Mucosa of stomach (tissue), 1 donor: Measurements from ENCODE around the gene PDIA2.

Experiments
- H3K27me3 ChIP-seq: one replicate; pipeline ENCODE4 v1.7.0; 2013; ENCODE audit warnings: mild to moderate bottlenecking, low read length; ENCODE audit not compliant: control insufficient read depth, insufficient read depth
- H3K36me3 ChIP-seq: one replicate; pipeline ENCODE4 v1.7.0; 2013; ENCODE audit warnings: low read length; ENCODE audit not compliant: control insufficient read depth, insufficient read depth
- H3K4me1 ChIP-seq: one replicate; pipeline ENCODE4 v1.7.0; 2013; ENCODE audit warnings: mild to moderate bottlenecking, low read length; ENCODE audit not compliant: control insufficient read depth, insufficient read depth
- H3K4me3 ChIP-seq: one replicate; pipeline ENCODE4 v1.7.0; 2013; ENCODE audit warnings: low read length
- H3K9ac ChIP-seq: one replicate; pipeline ENCODE4 v1.7.0; 2013; ENCODE audit warnings: mild to moderate bottlenecking, low read length, moderate library complexity
- H3K9me3 ChIP-seq: one replicate; pipeline ENCODE4 v1.7.0; 2013; ENCODE audit warnings: mild to moderate bottlenecking, low read length, moderate library complexity; ENCODE audit not compliant: control insufficient read depth
- donor health status: Pancreatic carcinoma.

PDIA2 gene

DNA sequence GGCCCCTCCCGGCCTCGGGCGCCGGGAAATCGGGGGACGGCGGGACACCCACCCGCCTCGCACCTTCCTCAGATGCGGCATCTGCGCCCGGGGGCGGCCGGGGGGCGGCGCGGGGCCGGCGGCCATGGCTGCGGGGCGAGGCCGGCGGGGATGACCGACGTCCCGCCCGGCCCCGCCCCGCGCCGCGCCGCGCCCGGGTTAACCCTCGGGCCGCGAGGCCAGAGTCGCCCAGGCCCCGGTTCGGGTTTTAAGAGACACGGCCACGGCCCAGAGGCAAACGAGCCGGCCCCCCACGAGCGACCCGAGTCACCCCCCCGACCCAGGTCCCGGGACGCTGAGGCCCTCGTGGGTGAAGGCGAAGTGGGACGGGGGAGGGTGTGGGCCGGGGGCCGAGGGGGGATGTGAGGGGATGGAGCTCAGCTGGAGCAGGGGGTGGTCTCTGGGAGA, 7.2 kb upstream of the PDIA2 start, which contains the start of gene RGS11:
Gene RGS11 (minus strand): TSS at position 159 of the 447 bp plus-strand sequence. CDS start 33 bp downstream, at position 126.
- H3K27me3 ChIP-seq = peaks cover 32% of the 10 kb centered on the region
- no peak within 1 kb of the TSS for H3K4me3 ChIP-seq
- H3K9me3 ChIP-seq = no peaks in the 10 kb centered on the region
- H3K36me3 ChIP-seq = no peaks in the 10 kb centered on the region
- no peak within 1 kb of the TSS for H3K9ac ChIP-seq
- H3K4me1 ChIP-seq = peaks cover 15% of the 10 kb centered on the region

DNA sequence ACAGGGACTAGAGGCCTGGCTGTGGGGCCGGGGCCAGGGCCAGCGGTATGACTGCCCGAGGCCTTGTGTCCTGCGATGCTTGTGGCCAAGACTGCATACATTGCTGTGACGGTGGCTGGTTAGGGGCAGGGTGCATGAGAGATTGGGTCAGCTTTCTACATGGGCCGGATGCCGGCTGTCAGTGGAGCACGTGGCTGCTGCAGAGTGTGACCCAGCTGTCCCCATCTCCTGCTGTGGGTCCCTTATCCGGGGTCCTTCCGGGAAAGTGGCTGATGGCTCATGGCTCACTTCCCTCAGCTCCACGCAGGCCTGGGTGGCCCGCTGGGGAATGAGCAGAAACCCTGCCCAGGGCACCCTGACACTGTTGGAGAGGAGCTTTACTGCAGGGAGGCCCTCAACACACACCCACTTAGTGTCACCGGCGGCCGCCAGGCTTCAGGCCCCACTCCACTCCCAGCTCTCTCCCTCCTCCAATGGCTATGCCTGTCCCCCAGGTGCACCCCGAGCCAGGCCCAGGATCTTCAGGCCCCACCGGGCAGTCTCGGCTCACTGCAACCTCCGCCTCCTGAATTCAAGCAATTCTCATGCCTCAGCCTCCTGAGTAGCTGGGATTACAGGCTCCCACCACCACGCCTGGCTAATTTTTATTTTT, 6.4 kb upstream of the PDIA2 start:
- H3K4me3 ChIP-seq = no peak overlapping the region
- peaks cover 37% of the 10 kb centered on the region for H3K27me3 ChIP-seq
- H3K9me3 ChIP-seq = no peaks in the 10 kb centered on the region
- H3K9ac ChIP-seq = no peak overlapping the region
- H3K36me3 ChIP-seq = no peaks in the 10 kb centered on the region
- peaks cover 18% of the 10 kb centered on the region for H3K4me1 ChIP-seq

DNA sequence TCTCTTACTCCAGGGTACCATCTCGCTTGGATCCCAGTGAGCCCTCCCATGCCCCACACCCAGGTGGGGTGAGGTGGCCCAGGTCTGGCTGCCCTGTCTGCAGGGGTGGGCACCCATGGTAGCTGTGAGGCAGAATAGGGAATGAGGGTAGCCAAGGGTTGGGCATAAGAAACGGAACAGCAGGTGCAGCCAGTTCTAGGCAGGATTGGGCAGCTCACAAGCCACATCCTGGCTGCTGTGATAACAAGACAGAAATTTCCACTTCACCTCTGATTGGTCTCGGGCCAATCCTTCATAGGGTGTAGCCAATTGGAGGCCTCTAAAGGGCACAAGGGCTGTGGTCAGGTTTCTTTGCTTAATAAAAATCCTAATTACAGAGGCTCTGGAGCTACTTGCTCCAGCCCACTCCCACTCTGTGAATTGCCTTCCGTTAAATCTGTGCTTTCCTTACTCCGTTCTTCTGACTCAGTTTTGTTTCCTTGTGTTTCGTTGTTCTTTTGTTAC, 4.0 kb upstream of the PDIA2 start:
- Histone ChIP-seq H3K36me3 (no peaks in the 10 kb centered on the region), H3K4me3 (no peak overlapping the region), H3K9me3 (no peaks in the 10 kb centered on the region), H3K27me3 (peaks cover 38% of the 10 kb centered on the region), H3K4me1 (peaks cover 26% of the 10 kb centered on the region), H3K9ac (no peak overlapping the region)

DNA sequence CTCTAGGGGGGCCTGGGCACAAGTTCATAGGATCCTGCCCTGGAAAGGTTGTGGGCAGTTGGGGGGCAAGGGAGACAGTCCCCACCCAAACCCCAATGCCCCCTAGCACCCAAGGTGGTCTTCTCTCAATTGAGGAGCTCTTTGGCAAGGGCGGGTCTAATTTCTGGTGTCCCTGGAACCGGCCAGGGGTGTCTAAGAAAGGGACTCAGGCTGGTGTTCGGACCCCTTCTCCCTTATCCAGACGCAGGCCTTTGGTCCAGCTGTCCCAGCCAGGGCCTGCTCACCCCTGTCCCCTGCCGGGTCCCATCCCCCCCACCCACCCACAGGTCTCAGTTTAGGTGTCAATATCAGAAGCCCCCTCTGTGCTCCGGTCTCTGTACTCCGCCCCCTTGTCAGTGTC, 3.4 kb upstream of the PDIA2 start:
- H3K9ac ChIP-seq = no peak overlapping the region
- no peaks in the 10 kb centered on the region for H3K9me3 ChIP-seq
- H3K4me1 ChIP-seq = peaks cover 21% of the 10 kb centered on the region
- no peak overlapping the region for H3K4me3 ChIP-seq
- H3K27me3 ChIP-seq = peaks cover 32% of the 10 kb centered on the region
- no peaks in the 10 kb centered on the region for H3K36me3 ChIP-seq

DNA sequence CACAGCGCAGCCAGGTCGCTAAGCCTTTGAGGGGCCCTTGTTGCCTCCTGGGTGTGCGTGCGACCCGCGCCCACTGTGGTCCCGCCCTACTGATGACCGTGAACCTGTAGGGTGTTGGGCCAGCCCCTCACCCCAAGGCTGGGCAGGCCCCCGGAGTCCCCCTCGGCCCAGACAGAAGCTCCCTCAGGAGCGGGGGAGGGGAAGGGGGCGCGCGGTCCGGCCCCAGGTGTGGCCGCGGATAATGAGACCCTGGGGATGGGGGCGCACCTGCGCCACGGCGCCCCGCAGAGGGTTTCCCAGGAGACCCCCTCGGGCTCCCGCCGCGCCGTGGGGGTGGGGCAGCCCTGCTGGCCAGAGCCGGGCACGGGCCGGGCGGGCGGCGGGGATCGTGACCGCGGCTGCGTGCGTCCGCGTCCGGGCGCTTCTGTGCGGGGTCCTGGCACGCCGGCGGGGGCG, 2.9 kb upstream of the PDIA2 start:
- peaks cover 17% of the 10 kb centered on the region for H3K4me1 ChIP-seq
- H3K4me3 ChIP-seq = no peak overlapping the region

DNA sequence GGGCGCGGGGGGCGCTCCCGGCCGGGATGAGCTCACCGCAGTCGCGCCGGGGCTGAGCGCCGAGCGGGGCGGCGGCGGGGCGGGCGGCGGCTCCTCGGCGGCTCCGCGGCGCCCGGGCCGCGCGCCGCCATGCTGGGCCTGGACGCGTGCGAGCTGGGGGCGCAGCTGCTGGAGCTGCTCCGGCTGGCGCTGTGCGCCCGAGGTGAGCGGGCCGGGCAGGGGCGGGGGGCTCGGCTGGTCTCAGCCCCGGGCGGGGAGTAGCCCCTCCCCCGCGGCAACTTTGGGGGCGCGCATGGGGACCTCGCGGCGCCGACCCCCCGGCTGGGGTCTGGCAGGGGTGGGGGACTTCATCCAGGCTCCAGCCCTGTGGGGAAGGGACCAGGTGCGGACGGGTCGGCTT, 2.4 kb upstream of the PDIA2 start, which contains the start of gene ARHGDIG:
Gene ARHGDIG (plus strand): TSS at position 40 of the 400 bp plus-strand sequence. CDS start 90 bp downstream, at position 130.
- Histone ChIP-seq H3K4me3 (no peak within 1 kb of the TSS), H3K9me3 (no peaks in the 10 kb centered on the region), H3K9ac (no peak within 1 kb of the TSS), H3K4me1 (peaks cover 13% of the 10 kb centered on the region), H3K36me3 (no peaks in the 10 kb centered on the region), H3K27me3 (peaks cover 23% of the 10 kb centered on the region)

More for the DNA sequence above, 2.9 kb upstream of the PDIA2 start:
- Histone ChIP-seq H3K9me3 (no peaks in the 10 kb centered on the region), H3K9ac (no peak overlapping the region), H3K27me3 (peaks cover 27% of the 10 kb centered on the region), H3K36me3 (no peaks in the 10 kb centered on the region)

DNA sequence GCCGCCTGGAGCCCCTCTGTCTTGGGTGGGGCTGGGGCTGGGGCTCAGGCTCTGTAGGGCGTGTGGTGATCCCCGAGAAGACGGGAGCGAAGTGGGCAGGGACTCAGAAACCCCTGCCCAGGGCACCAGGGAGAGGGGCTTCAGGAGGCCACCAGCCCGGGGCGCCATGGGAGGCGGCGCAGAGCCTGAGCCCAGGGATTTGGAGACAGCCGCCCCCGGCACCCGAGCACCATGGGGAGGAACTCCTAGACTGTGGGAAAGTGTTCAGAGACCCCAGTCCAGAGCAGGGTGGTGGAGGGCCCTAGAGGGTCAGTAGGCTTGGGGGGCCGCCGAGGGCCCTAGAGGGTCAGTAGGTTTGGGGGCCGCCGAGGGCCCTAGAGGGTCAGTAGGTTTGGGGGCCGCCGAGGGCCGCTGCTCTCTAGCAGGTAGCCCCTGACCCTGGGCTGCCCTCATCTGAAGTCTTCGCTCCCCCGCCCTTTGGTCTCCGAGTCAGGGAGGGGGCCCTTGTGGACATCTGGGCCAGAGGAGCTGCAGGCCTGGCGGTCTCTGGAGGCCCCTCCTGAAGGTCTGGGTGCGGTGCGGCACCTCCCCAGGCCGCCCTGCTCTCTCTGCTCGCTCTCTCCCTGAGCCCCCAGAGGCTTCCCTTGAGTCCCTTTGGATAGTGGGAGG, 1.8 kb upstream of the PDIA2 start:
- H3K27me3 ChIP-seq = peaks cover 20% of the 10 kb centered on the region
- H3K4me3 ChIP-seq = no peak overlapping the region
- no peaks in the 10 kb centered on the region for H3K36me3 ChIP-seq
- peaks cover 13% of the 10 kb centered on the region for H3K4me1 ChIP-seq
- H3K9ac ChIP-seq = no peak overlapping the region
- no peaks in the 10 kb centered on the region for H3K9me3 ChIP-seq

DNA sequence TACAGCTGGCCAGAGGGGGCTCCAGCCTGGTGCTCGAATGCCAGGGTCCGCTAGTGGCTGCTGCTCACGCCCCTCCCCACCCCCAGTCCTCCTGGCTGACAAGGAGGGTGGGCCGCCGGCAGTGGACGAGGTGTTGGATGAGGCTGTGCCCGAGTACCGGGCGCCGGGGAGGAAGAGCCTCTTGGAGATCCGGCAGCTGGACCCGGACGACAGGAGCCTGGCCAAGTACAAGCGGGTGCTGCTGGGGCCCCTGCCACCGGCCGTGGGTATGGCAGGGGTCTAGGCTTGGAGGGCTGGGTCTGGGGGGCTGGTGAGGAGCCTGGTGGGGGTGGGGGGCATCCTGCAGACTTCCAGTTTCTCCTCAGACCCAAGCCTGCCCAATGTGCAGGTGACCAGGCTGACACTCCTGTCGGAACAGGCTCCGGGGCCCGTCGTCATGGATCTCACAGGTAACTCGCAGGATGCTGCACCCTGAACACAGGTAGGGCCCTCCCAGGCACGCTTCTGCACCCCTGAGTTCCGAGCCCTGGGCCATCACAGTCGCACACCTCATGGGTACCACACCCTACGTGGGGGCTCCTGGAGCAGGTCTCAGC, 1.2 kb upstream of the PDIA2 start:
- H3K9me3 ChIP-seq = no peaks in the 10 kb centered on the region
- H3K36me3 ChIP-seq = no peaks in the 10 kb centered on the region
- peaks cover 13% of the 10 kb centered on the region for H3K4me1 ChIP-seq
- H3K27me3 ChIP-seq = peaks cover 18% of the 10 kb centered on the region
- no peak overlapping the region for H3K4me3 ChIP-seq
- no peak overlapping the region for H3K9ac ChIP-seq

DNA sequence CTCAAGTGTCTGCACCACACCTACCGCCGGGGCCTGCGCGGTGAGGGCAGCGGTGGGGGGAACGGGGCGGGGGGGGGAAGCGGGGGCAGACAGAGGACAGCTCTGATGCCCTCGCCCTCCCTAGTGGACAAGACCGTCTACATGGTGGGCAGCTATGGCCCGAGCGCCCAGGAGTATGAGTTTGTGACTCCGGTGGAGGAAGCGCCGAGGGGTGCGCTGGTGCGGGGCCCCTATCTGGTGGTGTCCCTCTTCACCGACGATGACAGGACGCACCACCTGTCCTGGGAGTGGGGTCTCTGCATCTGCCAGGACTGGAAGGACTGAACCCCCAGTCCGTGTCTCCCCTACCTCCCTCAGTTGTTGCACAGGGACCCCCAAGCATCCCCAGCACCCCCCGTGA, 473 bp upstream of the PDIA2 start:
- no peaks in the 10 kb centered on the region for H3K9me3 ChIP-seq
- peaks cover 18% of the 10 kb centered on the region for H3K4me1 ChIP-seq
- H3K9ac ChIP-seq = no peak overlapping the region
- H3K36me3 ChIP-seq = no peaks in the 10 kb centered on the region
- peaks cover 18% of the 10 kb centered on the region for H3K27me3 ChIP-seq
- no peak overlapping the region for H3K4me3 ChIP-seq

DNA sequence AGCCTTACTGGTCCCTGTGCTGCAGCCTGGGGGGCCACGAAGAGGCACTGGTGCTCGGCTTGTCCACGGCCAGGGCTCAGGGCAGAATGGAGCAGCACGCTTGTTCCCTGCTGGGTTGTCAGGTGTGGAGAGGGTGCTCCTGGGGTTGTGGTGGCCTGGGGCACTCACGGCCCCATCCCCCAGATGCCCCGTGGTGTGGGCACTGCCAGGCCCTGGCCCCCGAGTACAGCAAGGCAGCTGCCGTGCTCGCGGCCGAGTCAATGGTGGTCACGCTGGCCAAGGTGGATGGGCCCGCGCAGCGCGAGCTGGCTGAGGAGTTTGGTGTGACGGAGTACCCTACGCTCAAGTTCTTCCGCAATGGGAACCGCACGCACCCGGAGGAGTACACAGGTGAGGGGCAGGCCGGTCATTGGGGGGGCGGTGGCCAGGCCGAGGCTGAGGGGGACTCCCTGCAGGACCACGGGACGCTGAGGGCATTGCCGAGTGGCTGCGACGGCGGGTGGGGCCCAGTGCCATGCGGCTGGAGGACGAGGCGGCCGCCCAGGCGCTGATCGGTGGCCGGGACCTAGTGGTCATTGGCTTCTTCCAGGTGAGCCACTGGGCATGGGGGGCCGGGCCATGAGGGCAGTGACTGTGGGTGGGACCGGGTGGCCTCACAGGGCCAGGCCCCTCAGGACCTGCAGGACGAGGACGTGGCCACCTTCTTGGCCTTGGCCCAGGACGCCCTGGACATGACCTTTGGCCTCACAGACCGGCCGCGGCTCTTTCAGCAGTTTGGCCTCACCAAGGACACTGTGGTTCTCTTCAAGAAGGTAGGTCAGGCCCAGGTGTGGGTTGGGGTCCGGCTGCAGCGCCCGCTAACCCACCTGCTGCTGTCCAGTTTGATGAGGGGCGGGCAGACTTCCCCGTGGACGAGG, 1.5 kb downstream of the PDIA2 start:
- H3K4me1 ChIP-seq = peaks cover 18% of the 10 kb centered on the region

More for the DNA sequence above, 1.5 kb downstream of the PDIA2 start:
- H3K36me3 ChIP-seq = no peaks in the 10 kb centered on the region
- H3K9ac ChIP-seq = no peak overlapping the region
- H3K9me3 ChIP-seq = no peaks in the 10 kb centered on the region
- peaks cover 18% of the 10 kb centered on the region for H3K27me3 ChIP-seq
- no peak overlapping the region for H3K4me3 ChIP-seq
